ENCODE measurements around the gene TOP1. TPM values are rescaled to one million over a fixed set of nuclear protein-coding genes. Genes with fewer than 3 reads are reported as not detected.

The TOP1 gene
- total RNA-seq, 1 experiment from 2014 or later: 81.8 TPM

- no peaks in the 10 kb centered on the region for H3K27me3 Mint-ChIP-seq (ENCODE audit: low read depth)
- ChIA-PET POLR2A (no interaction called here), CTCF (interaction anchor here (2.7 to 5.3 kb wide), 2 partner anchors 15 to 22 kb away, joined by 13 to 41 read pairs; no protein-coding TSS in a partner anchor)
- ATAC-seq (no peak), DNase-seq (ENCODE audit: low spot score) (no peak)
- no peak for TF ChIP-seq HMGA2 (CRISPR knock-in tag; IDR thresholded peaks at IDR 0.05)
- TF ChIP-seq JAZF1 (CRISPR knock-in tag; IDR thresholded peaks at IDR 0.05): no peak
- TF ChIP-seq, protein P1, sequence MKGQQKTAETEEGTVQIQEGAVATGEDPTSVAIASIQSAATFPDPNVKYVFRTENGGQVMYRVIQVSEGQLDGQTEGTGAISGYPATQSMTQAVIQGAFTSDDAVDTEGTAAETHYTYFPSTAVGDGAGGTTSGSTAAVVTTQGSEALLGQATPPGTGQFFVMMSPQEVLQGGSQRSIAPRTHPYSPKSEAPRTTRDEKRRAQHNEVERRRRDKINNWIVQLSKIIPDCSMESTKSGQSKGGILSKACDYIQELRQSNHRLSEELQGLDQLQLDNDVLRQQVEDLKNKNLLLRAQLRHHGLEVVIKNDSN (CRISPR knock-in tag; IDR thresholded peaks at IDR 0.05): no peak
- H3K36me3 Mint-ChIP-seq: peaks cover 2% of the 10 kb centered on the region; the same call in 1 of the 2 replicates
- H3K4me3 Mint-ChIP-seq: no peak overlapping the region
- peaks cover 54% of the 10 kb centered on the region for H3K4me1 Mint-ChIP-seq
- no peaks in the 10 kb centered on the region for H3K9me3 Mint-ChIP-seq
- H3K27ac Mint-ChIP-seq: no peak overlapping the region
These were observed 122.0 kb downstream of the TOP1 start for GRCh38 chr20:41150664-41151063.

DNA sequence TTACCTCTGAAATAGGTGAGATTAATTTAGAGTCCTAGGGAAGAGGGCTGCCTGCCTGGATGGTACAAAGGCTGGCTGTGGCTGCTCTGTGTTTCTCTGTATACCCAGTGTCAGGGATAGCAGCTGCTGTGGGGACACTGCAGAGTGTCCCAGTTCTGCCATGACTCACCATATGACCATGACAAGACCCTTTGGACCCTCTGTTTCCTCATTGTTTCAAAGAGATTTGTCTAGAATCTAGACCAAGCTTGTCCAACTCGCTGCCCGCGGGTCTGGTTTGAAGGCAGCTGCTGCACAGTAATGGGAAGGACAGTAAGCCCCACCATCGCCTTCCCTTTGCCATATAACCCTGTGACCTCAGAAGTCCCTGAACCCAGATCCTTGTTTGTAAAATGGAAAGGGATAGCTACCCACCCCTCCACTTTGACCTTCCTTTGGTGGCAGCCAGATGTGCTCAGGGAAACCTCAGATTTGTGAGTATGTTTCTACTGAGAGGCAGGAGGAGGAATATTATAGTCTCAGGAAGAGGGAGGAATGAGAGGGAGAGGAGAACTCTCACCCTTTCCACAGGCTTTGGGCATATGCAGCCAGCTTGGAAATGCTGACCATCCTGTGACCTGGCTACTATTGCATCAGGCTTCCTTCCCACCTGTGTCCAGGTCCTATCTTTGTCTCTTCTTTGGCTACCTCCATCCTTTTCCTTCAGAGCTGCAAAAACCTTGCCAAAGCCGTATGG lies 122.7 kb downstream of the TOP1 start:
- no peak overlapping the region for H3K4me3 Mint-ChIP-seq
- H3K36me3 Mint-ChIP-seq: peaks cover 2% of the 10 kb centered on the region; the same call in 1 of the 2 replicates
- H3K27me3 Mint-ChIP-seq (ENCODE audit: low read depth): no peaks in the 10 kb centered on the region
- TF ChIP-seq ZNF138 (CRISPR knock-in tag; conservative IDR thresholded peaks at IDR 0.05) (no peak), SMAD4 (CRISPR knock-in tag; IDR thresholded peaks at IDR 0.05) (no peak), ZNF396 (CRISPR knock-in tag; IDR thresholded peaks at IDR 0.05; ENCODE audit: borderline replicate concordance) (no peak), ZNF232 (CRISPR knock-in tag; IDR thresholded peaks at IDR 0.05) (no peak), ZNF263 (CRISPR knock-in tag; IDR thresholded peaks at IDR 0.05; ENCODE audit: low read depth) (no peak), FOXJ3 (CRISPR knock-in tag; IDR thresholded peaks at IDR 0.05; ENCODE audit: borderline replicate concordance) (no peak), TEAD1 (CRISPR knock-in tag; IDR thresholded peaks at IDR 0.05) (no peak), ZNF416 (CRISPR knock-in tag; IDR thresholded peaks at IDR 0.05) (no peak), ATF1 (CRISPR knock-in tag; IDR thresholded peaks at IDR 0.05) (no peak), NR3C1 (CRISPR knock-in tag; conservative IDR thresholded peaks at IDR 0.05; ENCODE audit: low read depth) (no peak)
- TF ChIP-seq, protein P2, sequence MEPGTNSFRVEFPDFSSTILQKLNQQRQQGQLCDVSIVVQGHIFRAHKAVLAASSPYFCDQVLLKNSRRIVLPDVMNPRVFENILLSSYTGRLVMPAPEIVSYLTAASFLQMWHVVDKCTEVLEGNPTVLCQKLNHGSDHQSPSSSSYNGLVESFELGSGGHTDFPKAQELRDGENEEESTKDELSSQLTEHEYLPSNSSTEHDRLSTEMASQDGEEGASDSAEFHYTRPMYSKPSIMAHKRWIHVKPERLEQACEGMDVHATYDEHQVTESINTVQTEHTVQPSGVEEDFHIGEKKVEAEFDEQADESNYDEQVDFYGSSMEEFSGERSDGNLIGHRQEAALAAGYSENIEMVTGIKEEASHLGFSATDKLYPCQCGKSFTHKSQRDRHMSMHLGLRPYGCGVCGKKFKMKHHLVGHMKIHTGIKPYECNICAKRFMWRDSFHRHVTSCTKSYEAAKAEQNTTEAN (CRISPR knock-in tag; IDR thresholded peaks at IDR 0.05): no peak
- TF ChIP-seq, protein P3, sequence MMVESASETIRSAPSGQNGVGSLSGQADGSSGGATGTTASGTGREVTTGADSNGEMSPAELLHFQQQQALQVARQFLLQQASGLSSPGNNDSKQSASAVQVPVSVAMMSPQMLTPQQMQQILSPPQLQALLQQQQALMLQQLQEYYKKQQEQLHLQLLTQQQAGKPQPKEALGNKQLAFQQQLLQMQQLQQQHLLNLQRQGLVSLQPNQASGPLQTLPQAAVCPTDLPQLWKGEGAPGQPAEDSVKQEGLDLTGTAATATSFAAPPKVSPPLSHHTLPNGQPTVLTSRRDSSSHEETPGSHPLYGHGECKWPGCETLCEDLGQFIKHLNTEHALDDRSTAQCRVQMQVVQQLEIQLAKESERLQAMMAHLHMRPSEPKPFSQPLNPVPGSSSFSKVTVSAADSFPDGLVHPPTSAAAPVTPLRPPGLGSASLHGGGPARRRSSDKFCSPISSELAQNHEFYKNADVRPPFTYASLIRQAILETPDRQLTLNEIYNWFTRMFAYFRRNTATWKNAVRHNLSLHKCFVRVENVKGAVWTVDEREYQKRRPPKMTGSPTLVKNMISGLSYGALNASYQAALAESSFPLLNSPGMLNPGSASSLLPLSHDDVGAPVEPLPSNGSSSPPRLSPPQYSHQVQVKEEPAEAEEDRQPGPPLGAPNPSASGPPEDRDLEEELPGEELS (CRISPR knock-in tag; IDR thresholded peaks at IDR 0.05): no peak
- POLR2A ChIA-PET: interaction anchor here (0.6 kb wide), 1 partner anchor 19 kb away, joined by 4 read pairs; no protein-coding TSS in a partner anchor
- H3K27ac Mint-ChIP-seq: no peak overlapping the region
- CTCF ChIA-PET: interaction anchor here (0.8 to 5.3 kb wide), 4 partner anchors 16 to 188 kb away, joined by 3 to 41 read pairs (median 8); no protein-coding TSS in a partner anchor
- DNase-seq (ENCODE audit: low spot score) (no peak), ATAC-seq (no peak)
- H3K9me3 Mint-ChIP-seq: no peaks in the 10 kb centered on the region
- peaks cover 55% of the 10 kb centered on the region for H3K4me1 Mint-ChIP-seq

DNA sequence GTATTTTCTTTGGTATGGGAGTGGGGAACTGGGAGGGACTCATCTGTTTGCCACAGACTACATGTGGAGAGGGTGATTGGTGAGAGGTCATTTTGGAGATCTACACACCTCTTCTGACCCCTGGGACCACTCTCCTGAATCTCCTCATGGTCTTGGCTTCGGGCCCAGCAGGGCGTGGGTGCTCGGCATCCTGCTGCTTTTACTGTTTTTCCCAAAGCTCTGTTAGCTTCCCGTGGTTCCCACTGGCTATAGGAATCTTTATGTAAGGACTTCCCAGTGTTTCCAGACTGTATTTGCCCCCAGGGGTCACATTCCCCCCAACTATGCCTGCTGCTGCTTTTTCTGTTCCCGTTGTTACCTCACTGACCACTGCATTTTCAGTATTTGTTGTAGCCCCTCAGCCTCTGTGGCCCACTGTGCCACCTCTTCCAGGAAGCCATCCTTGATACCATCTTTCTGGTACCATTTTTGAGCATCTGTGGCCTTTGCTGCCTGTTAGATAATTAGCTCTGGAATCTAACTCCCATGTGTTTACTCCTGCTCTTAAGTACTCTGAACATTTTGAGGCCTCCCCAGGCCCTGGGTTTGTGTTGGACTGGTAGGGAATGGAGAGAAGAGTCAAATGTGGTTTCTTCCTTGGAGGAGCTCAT lies 123.6 kb downstream of the TOP1 start:
- Mint-ChIP-seq H3K9me3 (no peaks in the 10 kb centered on the region), H3K27ac (peak overlapping the region; percentile 54), H3K4me3 (no peak overlapping the region), H3K36me3 (no peaks in the 10 kb centered on the region; the same call in 1 of the 2 replicates), H3K4me1 (peaks cover 57% of the 10 kb centered on the region), H3K27me3 (ENCODE audit: low read depth) (no peaks in the 10 kb centered on the region)
- ChIA-PET POLR2A (interaction anchor here (0.7 kb wide), 1 partner anchor 12 kb away, joined by 3 read pairs; no protein-coding TSS in a partner anchor), CTCF (interaction anchor here (0.8 to 5.3 kb wide), 4 partner anchors 17 to 187 kb away, joined by 3 to 41 read pairs (median 8); no protein-coding TSS in a partner anchor)
- peak; percentile 49; the same call in 1 of the 2 replicates for TF ChIP-seq ZNF423 (CRISPR knock-in tag; IDR thresholded peaks at IDR 0.05)
- TF ChIP-seq NFATC4 (CRISPR knock-in tag; IDR thresholded peaks at IDR 0.05): no peak
- no peak for TF ChIP-seq CREM (CRISPR knock-in tag; IDR thresholded peaks at IDR 0.05)
- TF ChIP-seq KAT7 (CRISPR knock-in tag; IDR thresholded peaks at IDR 0.05; ENCODE audit: borderline replicate concordance): no peak
- TF ChIP-seq ZNF532 (CRISPR knock-in tag; IDR thresholded peaks at IDR 0.05; ENCODE audit: borderline replicate concordance): no peak
- no peak for ATAC-seq
- DNase-seq (ENCODE audit: low spot score): no peak

Data from WTC11 (cell line).